Fibroblast of lung (primary cell): ENCODE results near the gene CYTH1. TPM values are rescaled to one million over a fixed set of nuclear protein-coding genes. Genes with fewer than 3 reads are reported as not detected.
A peak's percentile ranks its signal among the peaks of the same experiment; 100 is the strongest.
"Not testable (repeated sequence)": the region's sequence is repeated elsewhere in the genome, so short reads cannot be mapped to it uniquely, and the experiment has no call there.

Source experiments
- DNase-seq, 2 donors: peaks; one replicate each; pipeline versions ENCODE4 v3.0.0 to v3.0.0-alpha.2; 2010; ENCODE audit warnings: low read depth in 2 of 2
- H2AFZ ChIP-seq: 2 replicates; pipeline ENCODE4 v1.5.1; 2012; ENCODE audit warnings: low read length, control low read depth, inconsistent platforms
- H3K27ac ChIP-seq: 2 replicates; pipeline ENCODE4 v1.5.1; 2011; ENCODE audit warnings: low read length, control low read depth; ENCODE audit not compliant: insufficient read depth
- H3K27me3 ChIP-seq: 2 replicates; pipeline ENCODE4 v1.5.1; 2011; ENCODE audit warnings: mild to moderate bottlenecking, low read length; ENCODE audit not compliant: control insufficient read depth, insufficient read depth
- H3K36me3 ChIP-seq: 2 replicates; pipeline ENCODE4 v1.5.1; 2011; ENCODE audit warnings: low read length; ENCODE audit not compliant: control insufficient read depth, insufficient read depth
- H3K4me1 ChIP-seq: 2 replicates; pipeline ENCODE4 v1.5.1; 2011; ENCODE audit warnings: low read length; ENCODE audit not compliant: control insufficient read depth, insufficient read depth; ENCODE audit errors: extremely low read depth
- H3K4me2 ChIP-seq: 2 replicates; pipeline ENCODE4 v1.5.1; 2011; ENCODE audit warnings: low read length, control low read depth; ENCODE audit not compliant: insufficient read depth; ENCODE audit errors: extremely low read depth
- H3K4me3 ChIP-seq, 4 experiments: fragments of 200-600 bp in 1 of 4; sonication (generic) in 1 of 4; replicated peaks in 1 of 4; 2 replicates each; pipeline ENCODE4 v1.5.1; 2011 to 2016; ENCODE audit warnings: low read length in 4 of 4, low read depth in 3 of 4, mild to moderate bottlenecking in 3 of 4, control low read depth in 2 of 4, inconsistent platforms in 1 of 4, mixed read lengths in 1 of 4; ENCODE audit not compliant: insufficient read depth in 1 of 4; ENCODE audit errors: control extremely low read depth in 1 of 4
- H3K79me2 ChIP-seq: 2 replicates; pipeline ENCODE4 v1.5.1; 2012; ENCODE audit warnings: mild to moderate bottlenecking, low read length, inconsistent platforms; ENCODE audit not compliant: control insufficient read depth, insufficient read depth
- H3K9ac ChIP-seq: 2 replicates; pipeline ENCODE4 v1.5.1; 2011; ENCODE audit warnings: mild to moderate bottlenecking, low read length, control low read depth; ENCODE audit not compliant: insufficient read depth
- H3K9me3 ChIP-seq: 2 replicates; pipeline ENCODE4 v1.5.1; 2012; ENCODE audit warnings: low read depth, low read length; ENCODE audit not compliant: control insufficient read depth, insufficient read depth
- H4K20me1 ChIP-seq: 2 replicates; pipeline ENCODE4 v1.5.1; 2011; ENCODE audit warnings: low read length; ENCODE audit not compliant: control insufficient read depth, insufficient read depth; ENCODE audit errors: extremely low read depth
- EZH2 ChIP-seq: IDR thresholded peaks from 2 replicates; pipeline ENCODE4 v1.5.1; 2012; ENCODE audit warnings: low read length, control low read depth, mild to moderate bottlenecking; ENCODE audit errors: missing control alignments
- polyA plus RNA-seq, 2 donors: library from polyadenylated mRNA; depleted of rRNA in 1 of 2; stranded (reverse) in 1 of 2; unstranded in 1 of 2; fragments of >200 nt; gene quantifications; 2 replicates each; pipeline ENCODE4 v1.2.1, GENCODE V29; 2011 to 2012; ENCODE audit warnings: missing spikeins in 1 of 2
- total RNA-seq: library from RNA; depleted of rRNA; stranded (reverse); fragments of >200 nt; gene quantifications from 2 replicates; pipeline ENCODE4 v1.2.1, GENCODE V29; 2014
- TF ChIP-seq, protein P1 (sequence below), 2 donors: IDR thresholded peaks in 1 of 2; conservative IDR thresholded peaks in 1 of 2; 1 replicate in 1 of 2; 2 replicates in 1 of 2; pipeline ENCODE4 v1.5.1; 2011 to 2012; ENCODE audit warnings: low read length in 2 of 2, control low read depth in 1 of 2, inconsistent platforms in 1 of 2, low read depth in 1 of 2, mild to moderate bottlenecking in 1 of 2

CYTH1 gene
- total and polyA plus RNA-seq, 2 donors (not counting 1 experiment from before 2014, with no cell fraction given): 8.9 to 9.9 TPM

- Histone ChIP-seq H3K27me3 (no peaks in the 10 kb centered on the region), H3K27ac (no peak overlapping the region), H3K4me2 (no peak overlapping the region), H3K36me3 (no peaks in the 10 kb centered on the region), H2AFZ (no peak overlapping the region), H4K20me1 (no peaks in the 10 kb centered on the region), H3K4me1 (peaks cover 4% of the 10 kb centered on the region), H3K9me3 (no peaks in the 10 kb centered on the region), H3K79me2 (no peaks in the 10 kb centered on the region), H3K4me3 (no peak overlapping the region), H3K9ac (no peak overlapping the region)
- no peak for DNase-seq
- TF ChIP-seq, protein P1, sequence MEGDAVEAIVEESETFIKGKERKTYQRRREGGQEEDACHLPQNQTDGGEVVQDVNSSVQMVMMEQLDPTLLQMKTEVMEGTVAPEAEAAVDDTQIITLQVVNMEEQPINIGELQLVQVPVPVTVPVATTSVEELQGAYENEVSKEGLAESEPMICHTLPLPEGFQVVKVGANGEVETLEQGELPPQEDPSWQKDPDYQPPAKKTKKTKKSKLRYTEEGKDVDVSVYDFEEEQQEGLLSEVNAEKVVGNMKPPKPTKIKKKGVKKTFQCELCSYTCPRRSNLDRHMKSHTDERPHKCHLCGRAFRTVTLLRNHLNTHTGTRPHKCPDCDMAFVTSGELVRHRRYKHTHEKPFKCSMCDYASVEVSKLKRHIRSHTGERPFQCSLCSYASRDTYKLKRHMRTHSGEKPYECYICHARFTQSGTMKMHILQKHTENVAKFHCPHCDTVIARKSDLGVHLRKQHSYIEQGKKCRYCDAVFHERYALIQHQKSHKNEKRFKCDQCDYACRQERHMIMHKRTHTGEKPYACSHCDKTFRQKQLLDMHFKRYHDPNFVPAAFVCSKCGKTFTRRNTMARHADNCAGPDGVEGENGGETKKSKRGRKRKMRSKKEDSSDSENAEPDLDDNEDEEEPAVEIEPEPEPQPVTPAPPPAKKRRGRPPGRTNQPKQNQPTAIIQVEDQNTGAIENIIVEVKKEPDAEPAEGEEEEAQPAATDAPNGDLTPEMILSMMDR (conservative IDR thresholded peaks at IDR 0.05 in 1 of 2, IDR thresholded peaks at IDR 0.05 in 1 of 2; ENCODE audit: low read depth in 1 of 2, low read length in 2 of 2): no peak
- no peak for TF ChIP-seq EZH2
Observed at GRCh38 chr17:78751447-78752161, 30.5 kb downstream of the CYTH1 start.

- not testable (repeated sequence) for H3K36me3 ChIP-seq, H3K27ac ChIP-seq, H3K4me3 ChIP-seq, H3K4me2 ChIP-seq, H2AFZ ChIP-seq, H3K79me2 ChIP-seq, H4K20me1 ChIP-seq, H3K27me3 ChIP-seq, H3K9ac ChIP-seq, DNase-seq, H3K4me1 ChIP-seq, H3K9me3 ChIP-seq
Observed at GRCh38 chr17:78751000-78751399, 31.1 kb downstream of the CYTH1 start.

- H3K9ac ChIP-seq: no peak overlapping the region
- peak; percentile 57 to 77 for DNase-seq
- no peak for TF ChIP-seq EZH2
- TF ChIP-seq, protein P1 (conservative IDR thresholded peaks at IDR 0.05 in 1 of 2, IDR thresholded peaks at IDR 0.05 in 1 of 2; ENCODE audit: low read depth in 1 of 2, low read length in 2 of 2): no peak
- no peak overlapping the region for H2AFZ ChIP-seq
- H3K4me3 ChIP-seq: no peak overlapping the region
- H4K20me1 ChIP-seq: no peaks in the 10 kb centered on the region
- no peaks in the 10 kb centered on the region for H3K36me3 ChIP-seq
- peak overlapping the region; percentile 40 for H3K4me2 ChIP-seq
- H3K79me2 ChIP-seq: no peaks in the 10 kb centered on the region
- peaks cover 4% of the 10 kb centered on the region for H3K4me1 ChIP-seq
- H3K27me3 ChIP-seq: no peaks in the 10 kb centered on the region
- H3K27ac ChIP-seq: no peak overlapping the region
- H3K9me3 ChIP-seq: no peaks in the 10 kb centered on the region
Observed at GRCh38 chr17:78748730-78749317, 33.2 kb downstream of the CYTH1 start.
